HG02623 (cell line): ENCODE data around the gene BID.
A peak's percentile ranks its signal among the peaks of the same experiment; 100 is the strongest.

ENCODE experiments used
- ATAC-seq: cut with Tn5 transposase; IDR thresholded peaks from one replicate; pipeline ENCODE4 v1.9.1; 2021; ENCODE audit warnings: moderate library complexity; ENCODE audit not compliant: unreplicated experiment

Gene BID

GRCh38 chr22:17774206-17774925 is at the start of gene BID:
Gene BID, minus strand, starts transcription at chr22:17774469. Its CDS starts 24,353 bp downstream, at chr22:17750116.
- ATAC-seq = peak; percentile 34

GRCh38 chr22:17823964-17824363 is 49.7 kb upstream of the BID start:
- ATAC-seq = no peak

DNA sequence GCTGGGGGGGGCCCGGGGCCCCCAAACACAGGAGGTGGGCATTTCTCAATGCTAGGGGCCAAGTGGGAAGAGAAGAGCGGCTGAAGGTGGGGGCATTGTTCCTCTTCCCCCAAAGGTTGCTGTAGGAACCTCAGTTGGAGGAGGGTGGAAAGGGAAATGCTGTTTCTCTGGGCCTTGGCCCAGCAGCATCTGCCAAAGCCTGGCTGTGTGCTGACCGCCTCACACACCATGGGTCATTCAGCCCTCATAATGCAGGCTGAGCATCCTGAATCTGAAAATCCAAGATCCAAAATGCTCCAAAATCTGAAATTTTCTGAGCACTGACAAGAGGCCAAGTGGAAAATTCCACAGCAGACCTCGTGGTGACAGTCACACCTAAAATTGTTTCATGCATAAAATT is 49.0 kb upstream of the BID start:
- no peak for ATAC-seq

GRCh38 chr22:17822087-17822486 is 47.8 kb upstream of the BID start:
- ATAC-seq = no peak

GRCh38 chr22:17820879-17821439 is 46.7 kb upstream of the BID start:
- ATAC-seq = no peak

DNA sequence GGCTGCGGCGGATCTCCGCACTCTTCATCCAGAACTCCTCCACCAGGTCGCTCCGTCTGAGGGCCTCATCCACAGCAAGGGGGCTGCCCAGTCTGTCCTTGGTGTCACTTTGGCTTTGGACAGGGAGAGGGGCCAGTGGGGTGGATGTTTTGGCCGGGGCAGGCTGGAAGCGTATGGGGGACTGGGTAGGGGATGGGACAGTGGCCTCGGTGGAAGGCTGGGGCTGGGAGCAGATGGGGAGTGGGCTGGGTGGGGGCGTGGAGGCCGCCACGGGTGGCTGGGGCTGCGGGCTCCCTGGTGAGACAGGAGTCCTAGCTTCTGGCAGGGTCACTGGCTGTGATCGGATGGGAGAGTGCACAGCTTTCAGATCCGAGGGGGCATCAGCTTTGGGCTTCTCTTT is 44.4 kb upstream of the BID start:
- ATAC-seq = no peak

GRCh38 chr22:17818180-17818579 is 43.9 kb upstream of the BID start:
- ATAC-seq = no peak

DNA sequence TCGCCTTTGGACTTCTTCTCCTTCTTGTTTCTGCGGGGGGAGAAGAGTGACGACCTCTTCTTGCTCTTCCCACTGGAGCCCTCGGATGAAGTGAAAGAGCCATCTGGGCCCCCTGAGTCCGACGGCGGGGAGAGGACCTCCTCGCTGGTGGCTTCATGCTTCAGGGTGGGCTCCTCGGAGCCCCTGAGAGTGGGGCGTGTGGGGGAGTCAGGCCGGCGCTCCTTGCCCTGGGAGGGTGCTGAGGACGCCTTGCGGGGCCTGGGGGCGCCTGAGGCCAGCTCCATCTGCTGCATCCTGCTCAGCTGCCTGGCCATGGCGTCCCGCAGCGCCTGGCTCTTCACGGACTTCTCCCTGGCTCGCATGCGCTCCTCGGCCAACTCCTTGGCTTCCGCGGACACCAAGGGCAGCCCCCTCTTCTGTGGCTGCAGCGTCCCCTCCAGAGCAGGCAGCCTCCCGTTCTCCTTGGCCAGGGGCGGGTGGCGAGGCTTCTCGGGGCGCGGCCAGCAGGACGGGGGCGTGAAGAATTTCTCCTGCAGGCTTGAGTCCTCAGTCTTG is 43.3 kb upstream of the BID start:
- no peak for ATAC-seq

DNA sequence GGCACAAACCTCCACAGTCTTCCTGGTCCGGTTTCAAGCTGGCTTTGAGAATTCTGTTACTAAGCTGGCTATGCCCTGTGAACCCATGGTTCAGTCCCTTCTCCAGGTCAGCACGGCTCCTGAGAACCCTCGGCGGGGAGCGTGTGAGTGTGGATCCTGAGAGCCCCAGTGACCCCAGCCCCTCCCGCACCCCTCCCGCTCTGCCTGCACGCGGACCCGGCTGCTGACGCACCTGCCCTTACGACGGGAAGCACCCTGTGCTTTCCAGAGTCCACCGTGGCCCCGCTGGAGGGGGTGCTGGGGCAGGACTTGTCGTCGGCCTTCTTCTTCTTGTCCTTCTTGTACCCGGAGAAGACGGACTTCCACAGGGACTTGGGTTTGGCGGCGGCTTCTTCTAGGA is 42.8 kb upstream of the BID start:
- no peak for ATAC-seq

DNA sequence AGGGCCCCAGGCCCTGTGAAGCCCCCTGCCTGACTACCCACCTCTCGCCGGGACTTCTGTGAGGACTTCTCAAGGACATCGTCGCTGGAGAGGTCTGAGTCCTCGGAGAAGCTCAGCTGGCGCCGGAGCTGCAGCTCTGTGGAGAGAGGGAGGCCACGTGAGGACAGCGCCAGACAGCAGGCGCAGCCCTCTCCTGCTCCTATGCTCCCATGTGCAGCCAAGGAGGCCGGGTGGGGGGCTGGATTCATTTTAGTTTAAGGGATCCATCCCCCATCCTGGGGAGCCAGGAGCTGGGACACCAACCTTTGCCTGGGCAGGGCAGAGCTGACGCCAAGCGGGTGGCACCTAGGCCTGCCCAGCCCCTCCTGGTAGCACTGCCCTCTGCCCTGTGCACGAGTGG is 42.4 kb upstream of the BID start:
- ATAC-seq = no peak

- ATAC-seq = no peak
Observed at GRCh38 chr22:17815703-17816254, 41.5 kb upstream of the BID start.

DNA sequence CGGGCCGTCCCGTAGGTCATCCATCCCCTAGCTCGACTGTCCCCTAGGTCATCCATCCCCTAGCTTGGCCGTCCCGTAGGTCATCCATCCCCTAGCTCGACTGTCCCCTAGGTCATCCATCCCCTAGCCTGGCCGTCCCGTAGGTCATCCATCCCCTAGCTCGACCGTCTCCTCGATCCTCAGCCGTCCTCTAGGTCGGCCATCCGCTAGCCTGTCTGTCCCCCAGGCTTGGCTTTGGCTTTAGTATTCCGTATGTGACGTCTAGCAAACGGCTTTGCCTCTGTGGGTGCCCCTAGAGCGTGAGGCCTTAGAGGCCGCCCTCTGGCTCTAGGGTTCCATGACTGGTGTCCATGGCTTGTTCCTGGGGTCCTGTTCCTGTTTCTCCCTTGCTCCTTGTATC is 40.6 kb upstream of the BID start:
- ATAC-seq = no peak

DNA sequence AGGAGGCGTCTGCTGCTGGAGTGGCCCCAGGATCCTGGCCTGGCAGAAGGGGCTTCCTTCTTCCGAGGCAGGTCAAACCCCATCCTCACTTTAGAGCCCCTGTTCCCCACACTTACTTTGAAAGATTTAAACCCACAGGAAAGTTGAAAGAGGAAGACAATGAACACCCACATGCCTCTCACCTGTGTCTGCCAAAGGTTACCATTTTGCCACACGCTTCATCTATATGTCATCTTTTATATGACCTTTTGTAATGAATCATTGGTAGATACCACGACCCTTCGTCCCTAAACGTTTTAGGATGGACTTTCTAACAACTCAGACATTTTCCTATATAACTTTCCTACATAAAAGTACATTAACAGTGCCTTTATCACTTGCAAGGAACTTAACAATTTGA is 39.8 kb upstream of the BID start:
- no peak for ATAC-seq

- no peak for ATAC-seq
Observed at GRCh38 chr22:17811119-17811518, 36.9 kb upstream of the BID start.

GRCh38 chr22:17810570-17811116 is 36.4 kb upstream of the BID start:
- ATAC-seq = no peak

DNA sequence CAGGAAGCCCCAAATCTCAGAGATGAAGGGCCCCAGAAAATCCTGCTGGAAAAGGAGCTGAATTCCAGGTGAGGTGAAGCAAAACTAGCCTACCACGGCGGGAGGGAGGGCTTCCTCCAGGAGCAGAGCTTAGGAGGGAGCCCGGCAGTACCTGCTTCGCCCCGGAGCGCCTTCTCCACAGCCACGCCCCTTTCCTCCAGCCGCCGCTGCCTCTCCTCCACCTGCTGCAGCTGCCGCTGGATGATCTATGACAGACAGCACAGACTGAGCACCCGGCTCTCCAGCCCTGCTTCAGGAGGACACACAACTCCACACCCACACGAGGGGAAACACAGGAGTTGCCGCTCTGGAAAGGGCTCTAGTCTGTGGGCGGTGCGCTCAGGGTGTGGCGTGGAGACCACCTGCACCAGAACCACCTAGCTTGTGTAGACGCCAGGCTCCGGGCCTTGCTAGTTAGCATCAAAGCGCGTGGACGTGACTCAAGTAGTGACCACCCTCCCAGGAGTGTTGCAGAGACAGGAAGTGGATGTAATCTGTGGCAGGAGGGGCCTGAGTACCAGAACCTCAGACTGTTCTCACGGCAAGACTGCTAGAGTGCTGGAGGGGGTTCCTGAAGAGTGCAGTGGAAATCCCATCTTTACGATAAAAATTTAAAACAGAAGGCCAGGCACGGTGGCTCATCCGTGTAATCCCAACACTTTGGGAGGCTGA is 34.6 kb upstream of the BID start:
- no peak for ATAC-seq

DNA sequence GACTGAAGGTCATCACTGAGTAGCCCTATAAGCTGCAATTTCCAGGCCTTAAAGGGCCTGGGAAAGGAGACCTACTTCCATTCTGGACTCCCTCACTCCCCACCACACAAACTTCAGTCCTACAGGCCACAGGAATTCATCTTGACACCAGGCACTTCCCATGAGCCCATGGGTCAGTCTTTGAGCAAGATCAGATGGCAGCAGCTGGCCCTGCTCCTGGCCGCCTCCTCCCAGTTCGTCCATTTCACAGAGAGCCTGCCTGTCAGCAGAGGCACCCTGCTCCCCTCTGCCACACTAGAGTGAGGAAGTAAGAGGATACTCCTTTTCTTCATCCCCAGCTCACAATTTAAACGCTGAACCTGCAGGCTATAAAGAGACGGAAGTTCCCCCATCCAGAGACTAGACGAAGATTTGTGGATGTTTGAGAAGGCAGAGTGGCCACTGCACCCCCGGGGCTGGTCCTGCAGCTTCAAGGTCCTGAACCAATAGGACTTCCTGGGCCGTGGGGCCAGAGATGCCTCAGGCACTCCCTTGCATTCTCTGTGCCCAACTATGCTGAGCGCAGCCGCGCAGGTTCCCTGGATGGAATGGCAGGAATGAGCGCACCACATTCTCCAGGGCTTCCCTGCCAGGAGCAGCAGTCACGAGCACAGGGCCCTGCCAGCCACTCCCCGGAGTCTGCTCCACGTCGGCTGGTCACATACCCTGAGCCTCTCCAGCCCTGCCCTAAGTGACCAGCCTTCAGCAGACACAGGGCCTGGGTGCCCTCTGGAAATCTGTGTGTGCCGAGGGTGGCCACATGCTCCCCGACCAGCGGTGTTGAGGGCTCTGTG is 33.5 kb upstream of the BID start:
- ATAC-seq = no peak

DNA sequence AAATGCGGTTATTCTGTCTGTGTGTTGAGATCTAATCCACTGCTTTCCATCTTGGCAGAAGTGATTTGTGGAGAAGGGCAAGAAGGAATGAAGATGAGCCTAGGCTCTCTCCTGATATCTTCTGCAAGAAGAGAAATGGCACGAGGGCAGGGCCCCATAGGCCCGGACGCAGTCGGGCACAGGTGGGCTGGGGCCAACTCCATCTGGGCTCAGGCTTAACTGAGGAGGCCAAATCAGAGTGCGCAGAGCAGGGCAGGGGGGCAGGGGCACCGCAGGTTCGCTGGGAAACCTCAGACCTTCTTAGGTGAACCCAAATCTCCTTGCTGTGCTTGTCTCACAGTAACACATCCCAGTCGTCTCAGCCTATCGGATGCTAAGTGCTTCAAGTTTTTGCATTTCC is 32.8 kb upstream of the BID start:
- ATAC-seq = no peak

GRCh38 chr22:17806437-17806836 is 32.2 kb upstream of the BID start:
- no peak for ATAC-seq

- no peak for ATAC-seq
Observed at GRCh38 chr22:17804331-17805080, 30.2 kb upstream of the BID start.
